OCI-M2 (cell line): ENCODE results near the gene CALML6.

Source experiments
- DNase-seq: peaks from one replicate; lab custom pipeline; 2025; ENCODE audit not compliant: unreplicated experiment; lab: John Stamatoyannopoulos, UW

The CALML6 gene

GRCh38 chr1:1941868-1942752 lies 27.1 kb downstream of the CALML6 start:
- no peak for DNase-seq

GRCh38 chr1:1942753-1943656 lies 27.9 kb downstream of the CALML6 start:
- DNase-seq = no peak

- no peak for DNase-seq
Observed at GRCh38 chr1:1943834-1944570, 28.9 kb downstream of the CALML6 start.

GRCh38 chr1:1945782-1946393 lies 30.8 kb downstream of the CALML6 start:
- no peak for DNase-seq

- no peak for DNase-seq
Observed at GRCh38 chr1:1946540-1946939, 31.5 kb downstream of the CALML6 start.

- DNase-seq = no peak
Observed at GRCh38 chr1:1947493-1947892, 32.4 kb downstream of the CALML6 start.

GRCh38 chr1:1948783-1949182 lies 33.7 kb downstream of the CALML6 start:
- DNase-seq = no peak

- DNase-seq = no peak
Observed at GRCh38 chr1:1950940-1951339, 35.9 kb downstream of the CALML6 start.

GRCh38 chr1:1954015-1954414 lies 39.0 kb downstream of the CALML6 start:
- DNase-seq = no peak

GRCh38 chr1:1954831-1955441 lies 39.9 kb downstream of the CALML6 start:
- DNase-seq = no peak

- no peak for DNase-seq
Observed at GRCh38 chr1:1955621-1956094, 40.6 kb downstream of the CALML6 start.

GRCh38 chr1:1956101-1956500 lies 41.0 kb downstream of the CALML6 start:
- DNase-seq = no peak

- DNase-seq = no peak
Observed at GRCh38 chr1:1956586-1957532, 41.8 kb downstream of the CALML6 start.

- DNase-seq = no peak
Observed at GRCh38 chr1:1957533-1957961, 42.5 kb downstream of the CALML6 start.

- DNase-seq = no peak
Observed at GRCh38 chr1:1958071-1958541, 43.0 kb downstream of the CALML6 start.

- DNase-seq = no peak
Observed at GRCh38 chr1:1959459-1959839, 44.4 kb downstream of the CALML6 start.

- DNase-seq = no peak
Observed at GRCh38 chr1:1959840-1960479, 44.9 kb downstream of the CALML6 start.

GRCh38 chr1:1960480-1961196 lies 45.6 kb downstream of the CALML6 start:
- no peak for DNase-seq
